ENCODE data around the gene KRTAP12-4.
"Not testable (repeated sequence)": the region's sequence is repeated elsewhere in the genome, so short reads cannot be mapped to it uniquely, and the experiment has no call there.

KRTAP12-4 gene

GRCh38 chr21:44628707-44629391 lies 25.6 kb downstream of the KRTAP12-4 start:
- no peak for FAIRE-seq

- FAIRE-seq = not testable (repeated sequence)
Observed at GRCh38 chr21:44627831-44628233, 26.6 kb downstream of the KRTAP12-4 start.

GRCh38 chr21:44627181-44627822 lies 27.2 kb downstream of the KRTAP12-4 start:
- not testable (repeated sequence) for FAIRE-seq

GRCh38 chr21:44626673-44627143 lies 27.8 kb downstream of the KRTAP12-4 start, which contains the start of gene KRTAP10-9:
KRTAP10-9 (plus strand) TSS chr21:44627093; CDS start chr21:44627172, 79 bp downstream.
- no peak for FAIRE-seq

DNA sequence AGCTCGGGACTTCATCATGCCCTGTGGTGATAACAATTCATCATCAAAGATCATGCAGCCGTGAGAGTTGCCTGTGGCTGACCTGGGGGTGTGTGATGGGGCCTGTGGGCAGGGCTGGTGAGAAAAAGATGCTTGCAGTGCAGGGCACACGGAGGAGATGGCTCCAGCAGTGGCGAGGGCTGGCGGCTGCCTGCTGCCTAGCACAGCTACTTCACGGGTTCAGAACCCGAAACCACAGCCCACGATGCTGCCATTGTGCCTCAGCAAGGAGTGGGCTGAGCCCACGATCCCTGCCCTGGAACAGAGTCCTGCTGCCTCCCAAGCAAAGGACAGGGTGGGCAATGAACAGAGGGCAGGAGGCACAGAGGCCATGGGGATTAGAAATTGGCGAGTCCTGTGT lies 28.2 kb downstream of the KRTAP12-4 start:
- no peak for FAIRE-seq

- FAIRE-seq = no peak
Observed at GRCh38 chr21:44625756-44626155, 28.7 kb downstream of the KRTAP12-4 start.

DNA sequence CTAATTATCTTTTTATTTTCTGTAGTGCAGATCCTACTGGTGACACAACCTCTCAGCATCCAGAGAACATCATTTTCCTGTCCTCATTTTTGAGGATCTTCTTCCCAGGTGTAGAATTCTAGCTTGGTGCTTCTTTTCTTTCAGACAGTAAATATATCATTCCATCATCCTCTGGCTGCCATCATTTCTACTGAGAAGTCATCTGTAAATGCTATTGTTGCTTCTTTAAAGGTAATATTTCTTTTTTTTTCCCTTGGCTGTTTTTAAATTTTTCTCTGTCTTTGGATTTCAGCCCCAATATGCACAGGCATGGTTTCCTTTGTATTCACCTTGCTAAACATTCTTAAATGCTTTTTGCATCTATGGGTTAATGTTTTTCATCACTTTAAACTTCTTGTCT lies 30.9 kb downstream of the KRTAP12-4 start:
- no peak for FAIRE-seq

GRCh38 chr21:44619886-44620285 lies 34.6 kb downstream of the KRTAP12-4 start:
- FAIRE-seq = no peak

DNA sequence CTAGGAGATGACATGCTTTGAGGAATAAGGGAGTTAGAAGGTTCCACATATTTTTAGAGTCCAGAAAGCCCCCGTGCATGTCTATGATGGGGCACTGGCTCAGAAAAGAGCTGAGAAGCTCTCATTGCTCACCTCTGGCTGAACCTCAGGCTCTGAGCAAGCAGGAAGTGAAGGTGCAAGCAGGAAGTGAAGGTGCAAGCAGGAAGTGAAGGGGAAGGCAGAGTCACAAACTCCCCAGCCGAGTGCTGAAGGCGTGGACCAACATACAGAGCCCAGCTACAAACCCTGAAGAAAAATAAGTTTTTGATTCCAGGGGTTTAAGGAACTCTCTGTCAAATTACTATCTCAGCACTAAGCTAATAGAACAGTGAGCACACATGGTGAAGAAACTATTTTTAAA lies 35.5 kb downstream of the KRTAP12-4 start:
- no peak for FAIRE-seq

- FAIRE-seq = no peak
Observed at GRCh38 chr21:44618504-44618903, 36.0 kb downstream of the KRTAP12-4 start.

DNA sequence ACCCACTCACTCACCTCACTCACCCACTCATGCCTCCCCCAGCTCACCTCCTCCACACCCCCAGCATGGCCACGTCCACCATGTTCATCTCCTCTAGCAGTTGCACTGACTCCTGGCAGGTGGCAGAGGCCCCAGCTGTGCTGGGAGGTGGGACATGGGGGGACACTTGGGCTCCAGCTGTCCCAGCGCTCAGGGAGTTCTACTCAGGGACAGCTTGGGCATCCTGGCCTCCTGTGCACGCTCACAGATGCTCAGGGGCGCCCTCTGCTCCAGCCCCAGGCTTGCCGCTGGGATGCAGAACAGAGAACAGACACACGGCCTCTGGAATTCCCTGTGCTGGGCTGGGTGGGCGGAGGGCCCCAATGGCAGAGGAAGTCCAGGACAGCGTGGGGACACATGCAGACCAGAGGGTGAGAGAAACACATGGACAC lies 37.4 kb downstream of the KRTAP12-4 start:
- FAIRE-seq = no peak

DNA sequence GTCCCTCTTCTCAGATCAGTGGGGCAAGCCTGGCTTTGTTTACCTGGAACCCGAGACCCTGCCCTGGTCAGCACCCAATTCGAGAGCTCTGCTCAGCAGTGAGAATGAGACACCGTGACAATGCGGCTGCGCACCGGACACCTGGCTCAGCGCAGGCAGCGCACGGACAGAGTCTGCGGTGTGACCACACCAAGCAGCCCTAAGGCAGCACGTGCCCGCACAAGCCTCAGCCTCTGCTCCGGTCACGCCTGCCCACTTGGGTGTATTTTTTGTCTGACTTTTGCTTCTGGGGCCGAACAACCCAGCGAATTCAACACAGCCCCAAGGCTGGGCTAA lies 37.9 kb downstream of the KRTAP12-4 start:
- no peak for FAIRE-seq

GRCh38 chr21:44615911-44616590 lies 38.4 kb downstream of the KRTAP12-4 start:
- no peak for FAIRE-seq

- FAIRE-seq = no peak
Observed at GRCh38 chr21:44615466-44615865, 39.0 kb downstream of the KRTAP12-4 start.

DNA sequence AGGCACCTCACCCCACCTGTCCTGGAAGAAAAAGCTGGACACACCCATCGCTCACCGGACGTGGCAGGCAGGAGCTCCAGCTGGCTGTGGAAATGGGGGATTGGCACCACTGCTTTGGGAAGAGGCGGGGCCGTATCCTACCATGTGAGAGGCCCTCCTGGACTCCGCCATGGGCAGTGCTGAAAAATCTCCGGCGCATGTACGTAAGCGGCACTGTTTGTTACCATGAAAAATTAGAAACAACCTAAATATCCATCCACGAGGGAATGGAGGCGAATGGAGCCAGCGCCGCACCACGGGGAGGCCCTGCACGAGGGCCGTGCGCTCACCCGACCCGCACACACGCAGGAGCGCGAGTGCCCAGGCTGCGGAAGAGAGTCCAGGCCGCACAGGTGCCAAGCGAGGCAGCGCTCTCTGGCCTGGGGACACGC lies 39.5 kb downstream of the KRTAP12-4 start:
- FAIRE-seq = no peak

DNA sequence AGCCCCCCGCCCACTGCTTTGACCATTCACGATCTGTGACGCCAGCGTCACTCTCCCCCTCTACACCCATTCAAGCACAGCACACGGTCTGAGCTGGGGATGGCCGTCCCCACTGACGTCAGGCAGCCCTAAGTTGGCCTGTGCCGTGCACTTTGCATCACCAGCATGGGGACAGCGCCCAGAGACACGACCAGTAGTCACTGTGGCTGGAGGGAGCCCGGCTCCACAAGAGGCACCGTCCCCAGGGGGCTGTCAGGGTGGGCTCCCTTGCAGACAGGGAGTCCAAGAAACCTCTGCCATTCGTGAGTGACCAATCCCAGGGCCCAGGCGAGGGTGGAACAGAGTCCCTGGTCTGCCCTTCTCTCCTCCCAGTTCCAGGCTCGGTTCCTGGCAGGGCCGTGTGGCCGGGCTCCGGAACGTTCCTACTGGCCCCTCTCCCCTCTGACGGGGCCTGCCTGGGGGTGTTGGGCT lies 40.3 kb downstream of the KRTAP12-4 start:
- FAIRE-seq = no peak

- no peak for FAIRE-seq
Observed at GRCh38 chr21:44613386-44614155, 40.9 kb downstream of the KRTAP12-4 start.

GRCh38 chr21:44612669-44613229 lies 41.7 kb downstream of the KRTAP12-4 start:
- FAIRE-seq = no peak

DNA sequence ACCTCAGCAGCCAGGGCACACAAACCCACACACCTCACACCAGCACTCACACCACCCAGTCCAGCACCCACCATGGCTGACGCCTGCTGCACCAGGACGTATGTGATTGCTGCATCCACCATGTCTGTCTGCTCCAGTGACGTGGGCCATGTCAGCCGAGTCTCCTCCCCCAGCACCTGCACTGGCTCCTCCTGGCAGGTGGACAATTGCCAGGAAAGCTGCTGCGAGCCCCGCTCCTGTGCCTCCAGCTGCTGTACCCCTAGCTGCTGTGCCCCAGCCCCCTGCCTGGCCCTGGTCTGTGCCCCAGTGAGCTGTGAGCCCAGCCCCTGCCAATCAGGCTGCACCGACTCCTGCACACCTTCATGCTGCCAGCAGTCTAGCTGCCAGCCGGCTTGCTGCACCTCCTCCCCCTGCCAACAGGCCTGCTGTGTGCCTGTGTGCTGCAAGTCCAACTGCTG lies 42.4 kb downstream of the KRTAP12-4 start, which contains the start of gene KRTAP10-8:
Gene KRTAP10-8, plus strand, starts transcription at position 51 of the 458 bp plus-strand sequence. Its CDS starts 22 bp downstream, at position 73.
- FAIRE-seq = no peak

DNA sequence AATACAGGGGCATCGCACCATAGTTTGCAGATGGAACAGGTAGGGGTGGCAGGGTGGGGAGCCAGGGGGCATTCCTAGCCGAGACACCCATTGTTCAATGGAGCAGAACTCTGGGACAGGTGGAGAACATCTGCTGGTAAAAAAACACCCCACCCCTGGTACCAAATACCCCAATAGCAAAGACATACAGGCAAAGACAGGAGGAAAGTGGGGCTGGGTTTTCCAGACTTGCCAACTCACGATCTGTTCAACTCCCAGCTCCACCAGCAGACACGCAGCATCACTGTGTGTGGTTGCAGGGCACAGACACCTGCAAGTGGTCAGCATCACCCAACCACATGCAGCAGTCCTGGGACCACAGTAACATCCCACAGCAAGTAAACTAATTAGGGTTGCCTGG lies 42.9 kb downstream of the KRTAP12-4 start:
- FAIRE-seq = no peak

DNA sequence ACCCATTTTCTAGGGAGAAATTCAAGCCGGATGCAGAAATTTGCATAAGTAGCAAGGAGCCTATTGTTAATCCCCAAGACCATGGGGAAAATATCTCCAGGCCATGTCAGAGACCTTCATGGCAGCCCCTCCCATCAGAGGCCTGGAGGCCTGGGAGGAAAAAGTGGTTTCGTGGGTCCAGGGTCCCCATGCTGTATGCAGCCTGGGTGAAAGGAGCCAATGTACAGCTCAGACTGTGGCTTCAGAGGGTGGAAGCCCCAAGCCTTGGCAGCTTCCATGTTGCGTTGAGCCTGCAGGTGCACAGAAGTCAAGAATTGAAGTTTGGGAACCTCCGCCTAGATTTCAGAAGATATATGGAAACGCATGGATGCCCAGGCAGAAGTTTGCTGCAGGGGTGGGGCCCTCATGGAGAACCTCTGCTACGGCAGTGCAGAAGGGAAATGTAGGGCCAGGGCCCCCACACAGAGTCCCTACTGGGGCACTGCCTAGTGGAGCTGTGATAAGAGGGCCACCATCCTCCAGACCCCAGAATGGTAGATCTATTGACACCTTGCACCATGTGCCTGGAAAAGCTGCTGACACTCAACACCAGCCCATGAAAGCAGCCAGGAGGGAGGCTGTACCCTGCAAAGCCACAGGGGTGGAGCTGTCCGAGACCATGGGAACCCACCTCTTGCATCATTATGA lies 44.2 kb downstream of the KRTAP12-4 start:
- FAIRE-seq = not testable (repeated sequence)

GRCh38 chr21:44609193-44609592 lies 45.3 kb downstream of the KRTAP12-4 start:
- FAIRE-seq = no peak

All from endometrium (tissue), 2 donors.